ENCODE results near the gene GET4.

GRCh38 chr7:854118-854775 lies 22.1 kb upstream of the GET4 start:
- no peak for TF ChIP-seq POLR2A (IDR thresholded peaks at IDR 0.05)
- no peak for TF ChIP-seq CTCF (IDR thresholded peaks at IDR 0.05)
- TF ChIP-seq POLR2AphosphoS5 (IDR thresholded peaks at IDR 0.05): no peak

Data from gastroesophageal sphincter (tissue), 3 donors.